ENCODE results near the gene TMEM225B. TPM values are rescaled to one million over a fixed set of nuclear protein-coding genes. Genes with fewer than 3 reads are reported as not detected.

Gene TMEM225B
- total and polyA plus RNA-seq, 2 of the 4 experiments (the other 2 are of a cell fraction): 0.32 to 0.54 TPM

- Histone ChIP-seq H4K91ac (ENCODE audit: insufficient read depth, low read depth, low read length) (no peak overlapping the region), H4K5ac (ENCODE audit: low read depth, low read length) (no peak overlapping the region), H3K4me2 (ENCODE audit: low read depth, low read length) (no peak overlapping the region), H3K27ac (ENCODE audit: insufficient read depth, low read length) (no peak overlapping the region), H3K4ac (ENCODE audit: low read depth, low read length) (no peak overlapping the region), H4K8ac (ENCODE audit: low read depth in 2 of 2, low read length in 2 of 2) (no peak overlapping the region), H3K9me3 (ENCODE audit: control insufficient read depth, insufficient read depth, low read length) (no peaks in the 10 kb centered on the region), H3K9ac (ENCODE audit: low read depth, low read length) (no peak overlapping the region), H2AK9ac (replicated peaks; ENCODE audit: low read depth, low read length, poor library complexity) (no peak overlapping the region), H3K4me1 (ENCODE audit: control insufficient read depth, insufficient read depth, low read length) (no peaks in the 10 kb centered on the region), H2BK120ac (ENCODE audit: low read depth, low read length) (no peak overlapping the region), H3K4me3 (ENCODE audit: insufficient read depth, low read depth, low read length) (no peak overlapping the region), H3K56ac (ENCODE audit: extremely low read depth, insufficient read depth, low read length) (no peak overlapping the region), H3K9me1 (ENCODE audit: insufficient read depth, low read length) (no peaks in the 10 kb centered on the region; the same call in 1 of the 2 replicates), H2AFZ (replicated peaks; ENCODE audit: low read length, poor library complexity) (no peak overlapping the region), H3K14ac (replicated peaks; ENCODE audit: low read depth, low read length) (no peak overlapping the region), H4K20me1 (ENCODE audit: insufficient read depth, low read length) (no peaks in the 10 kb centered on the region), H3K27me3 (ENCODE audit: control insufficient read depth, insufficient read depth, low read length) (no peaks in the 10 kb centered on the region), H3K79me1 (ENCODE audit: low read depth in 1 of 2, low read length in 2 of 2) (peaks cover 20 to 47% of the 10 kb centered on the region in 2 experiments), H3K18ac (ENCODE audit: low read depth, low read length) (no peak overlapping the region), H3K23ac (ENCODE audit: low read depth, low read length) (no peak overlapping the region), H3K36me3 (ENCODE audit: control insufficient read depth, insufficient read depth, low read length) (peaks cover 65% of the 10 kb centered on the region), H2AK5ac (ENCODE audit: low read depth, low read length) (no peak overlapping the region), H2BK5ac (ENCODE audit: low read depth, low read length, poor library complexity, severe bottlenecking) (no peak overlapping the region), H2BK20ac (ENCODE audit: low read depth, low read length) (no peak overlapping the region), H2BK15ac (ENCODE audit: low read depth, low read length) (no peak overlapping the region)
- no CpG with 5 or more reads among the region's 7 CpGs for WGBS, 2 experiments (ENCODE audit: extremely low coverage in 2 of 2, insufficient read length in 1 of 2)
- no peak for DNase-seq
- no peak for TF ChIP-seq RFX5 (IDR thresholded peaks at IDR 0.05; ENCODE audit: low read depth, low read length)
- no peak for TF ChIP-seq CHD1 (IDR thresholded peaks at IDR 0.05; ENCODE audit: low read depth, low read length)
- TF ChIP-seq NFE2L2 (IDR thresholded peaks at IDR 0.05; ENCODE audit: low read depth, low read length): no peak
- no peak for TF ChIP-seq RCOR1 (IDR thresholded peaks at IDR 0.05; ENCODE audit: insufficient replicate concordance, low read length)
- TF ChIP-seq USF2 (IDR thresholded peaks at IDR 0.05; ENCODE audit: low read depth, low read length): no peak
- TF ChIP-seq CEBPB (IDR thresholded peaks at IDR 0.05; ENCODE audit: low read depth, low read length): no peak
- TF ChIP-seq SMC3 (IDR thresholded peaks at IDR 0.05; ENCODE audit: low read depth, low read length): no peak
- no peak for TF ChIP-seq FOS (IDR thresholded peaks at IDR 0.05; ENCODE audit: low read depth, low read length)
- TF ChIP-seq MAFK (IDR thresholded peaks at IDR 0.05; ENCODE audit: low read depth, low read length): no peak
- no peak for TF ChIP-seq ELK1 (IDR thresholded peaks at IDR 0.05; ENCODE audit: borderline replicate concordance, low read depth, low read length)
- no peak for TF ChIP-seq BHLHE40 (IDR thresholded peaks at IDR 0.05; ENCODE audit: low read depth, low read length)
- no peak for ATAC-seq (ENCODE audit: low read depth)
- ChIA-PET CTCF (no interaction called here), POLR2A (ENCODE audit: unreplicated experiment) (no interaction called here)
- intact Hi-C loops (cut with micrococcal nuclease) (no loop called here), dilution Hi-C loops (cut with HindIII; ENCODE audit: low sequenced_read_pairs, unreplicated experiment) (no loop called here), in situ Hi-C loops (cut with MboI; ENCODE audit: low sequenced_read_pairs) (no loop called here)
- no TSS peak for BruUV-seq (replicated peaks)
Observed at GRCh38 chr7:99623091-99623693, 25.1 kb downstream of the TMEM225B start.

Measured in IMR-90 (cell line).